GM18519 (cell line): ENCODE data around the gene DHRS7B.
"Not testable (repeated sequence)": the region's sequence is repeated elsewhere in the genome, so short reads cannot be mapped to it uniquely, and the experiment has no call there.

Source experiments
- ATAC-seq: cut with Tn5 transposase; IDR thresholded peaks from one replicate; pipeline ENCODE4 v1.9.1; 2021; ENCODE audit warnings: mild to moderate bottlenecking, moderate library complexity; ENCODE audit not compliant: unreplicated experiment, low FRiP score

Gene DHRS7B

GRCh38 chr17:21107067-21107650 is 19.6 kb upstream of the DHRS7B start:
- not testable (repeated sequence) for ATAC-seq

GRCh38 chr17:21108651-21109050 is 18.1 kb upstream of the DHRS7B start:
- no peak for ATAC-seq

- ATAC-seq, result no peak
Observed at GRCh38 chr17:21113049-21113690, 13.6 kb upstream of the DHRS7B start.

- ATAC-seq, result no peak
Observed at GRCh38 chr17:21113716-21114115, 13.0 kb upstream of the DHRS7B start.

- ATAC-seq, result not testable (repeated sequence)
Observed at GRCh38 chr17:21114791-21115190, 12.0 kb upstream of the DHRS7B start.

- ATAC-seq, result no peak
Observed at GRCh38 chr17:21119247-21119918, 7.4 kb upstream of the DHRS7B start.

- ATAC-seq, result no peak
Observed at GRCh38 chr17:21119919-21120249, 6.9 kb upstream of the DHRS7B start.

GRCh38 chr17:21124086-21124485 is 2.7 kb upstream of the DHRS7B start:
- no peak for ATAC-seq

- ATAC-seq, result not testable (repeated sequence)
Observed at GRCh38 chr17:21124517-21124916, 2.2 kb upstream of the DHRS7B start.

- ATAC-seq, result no peak
Observed at GRCh38 chr17:21125862-21126261, 902 bp upstream of the DHRS7B start.

- ATAC-seq, result no peak
Observed at GRCh38 chr17:21127509-21128077, 829 bp downstream of the DHRS7B start.

- no peak for ATAC-seq
Observed at GRCh38 chr17:21129023-21129681, 2.4 kb downstream of the DHRS7B start.

- no peak for ATAC-seq
Observed at GRCh38 chr17:21131137-21131536, 4.4 kb downstream of the DHRS7B start.

GRCh38 chr17:21132428-21132827 is 5.7 kb downstream of the DHRS7B start:
- ATAC-seq, result no peak

GRCh38 chr17:21134559-21134958 is 7.8 kb downstream of the DHRS7B start:
- ATAC-seq, result no peak

- no peak for ATAC-seq
Observed at GRCh38 chr17:21140911-21141310, 14.1 kb downstream of the DHRS7B start.

GRCh38 chr17:21141331-21141730 is 14.6 kb downstream of the DHRS7B start:
- ATAC-seq, result no peak

GRCh38 chr17:21142065-21142464 is 15.3 kb downstream of the DHRS7B start:
- ATAC-seq, result not testable (repeated sequence)

- no peak for ATAC-seq
Observed at GRCh38 chr17:21143695-21144094, 16.9 kb downstream of the DHRS7B start.

- ATAC-seq, result not testable (repeated sequence)
Observed at GRCh38 chr17:21144299-21144698, 17.5 kb downstream of the DHRS7B start.

- no peak for ATAC-seq
Observed at GRCh38 chr17:21146362-21147015, 19.7 kb downstream of the DHRS7B start.
